K562 (cell line): ENCODE measurements around the gene PAFAH1B1. TPM values are rescaled to one million over a fixed set of nuclear protein-coding genes. Genes with fewer than 3 reads are reported as not detected.

Experiments used
- ARID2 ChIP-seq: fragments of 450-650 bp; IDR thresholded peaks from 2 replicates; pipeline ENCODE4 v1.6.1; 2017; ENCODE audit warnings: antibody characterized with exemption, mild to moderate bottlenecking
- ARNT ChIP-seq, 2 experiments: fragments of 450-650 bp; IDR thresholded peaks; 2 replicates each; pipeline ENCODE4 v1.6.1; 2016; ENCODE audit warnings: mild to moderate bottlenecking in 1 of 2
- BRF2 ChIP-seq: IDR thresholded peaks from 3 replicates; pipeline ENCODE4 v1.6.1; 2011; ENCODE audit warnings: borderline replicate concordance, mild to moderate bottlenecking; ENCODE audit not compliant: insufficient read length, insufficient read depth
- CBFB ChIP-seq: sonication (generic); formaldehyde crosslinking; IDR thresholded peaks from 2 replicates; pipeline ENCODE4 v1.4.0; 2020; ENCODE audit warnings: mild to moderate bottlenecking, missing genetic modification reagents
- COPS2 ChIP-seq: fragments of 450-650 bp; conservative IDR thresholded peaks from 2 replicates; pipeline ENCODE4 v1.6.1; 2016; ENCODE audit warnings: mild to moderate bottlenecking, moderate library complexity
- CREB3L1 ChIP-seq: fragments of 450-650 bp; IDR thresholded peaks from 2 replicates; pipeline ENCODE4 v1.6.1; 2014; ENCODE audit warnings: low read depth, mild to moderate bottlenecking, moderate library complexity, borderline replicate concordance
- E2F1 ChIP-seq: sonication (generic); formaldehyde crosslinking; IDR thresholded peaks from 2 replicates; pipeline ENCODE4 v1.8.1; 2023; ENCODE audit warnings: mild to moderate bottlenecking, missing genetic modification reagents, moderate library complexity
- EP300 ChIP-seq: IDR thresholded peaks from 2 replicates; pipeline ENCODE4 v1.6.1; 2012; ENCODE audit warnings: low read length, improper control_type of control experiment
- EWSR1 ChIP-seq: fragments of 450-650 bp; IDR thresholded peaks from 2 replicates; pipeline ENCODE4 v1.6.1; 2018; ENCODE audit warnings: borderline replicate concordance, mild to moderate bottlenecking, low read depth, moderate library complexity; ENCODE audit not compliant: partially characterized antibody
- HNRNPLL ChIP-seq: fragments of 200-400 bp; formaldehyde crosslinking; IDR thresholded peaks from 2 replicates; pipeline ENCODE4 v1.6.1; 2017; ENCODE audit warnings: low read length, low read depth, mild to moderate bottlenecking; ENCODE audit not compliant: poor library complexity, severe bottlenecking
- KLF1 ChIP-seq: fragments of 450-650 bp; IDR thresholded peaks from 2 replicates; pipeline ENCODE4 v1.6.1; 2016; ENCODE audit warnings: missing genetic modification characterization, missing compliant biosample characterization
- KLF6 ChIP-seq: fragments of 250-450 bp; sonication (Bioruptor Pico); IDR thresholded peaks from 2 replicates; pipeline ENCODE4 v1.4.0; 2020; ENCODE audit warnings: mild to moderate bottlenecking, moderate library complexity, borderline replicate concordance
- MBD2 ChIP-seq: sonication (generic); IDR thresholded peaks from 2 replicates; pipeline ENCODE4 v1.6.1; 2016; ENCODE audit warnings: low read depth, borderline replicate concordance
- MECOM ChIP-seq: fragments of 250-450 bp; sonication (Bioruptor Pico); IDR thresholded peaks from 2 replicates; pipeline ENCODE4 v1.8.0; 2022; ENCODE audit warnings: inconsistent platforms
- NCOA2 ChIP-seq, 2 experiments: fragments of 450-650 bp; IDR thresholded peaks; 2 replicates each; pipeline ENCODE4 v1.6.1; 2018; ENCODE audit warnings: mild to moderate bottlenecking in 2 of 2, moderate library complexity in 1 of 2; ENCODE audit not compliant: partially characterized antibody in 2 of 2
- NCOA6 ChIP-seq: fragments of 450-650 bp; IDR thresholded peaks from 2 replicates; pipeline ENCODE4 v1.6.1; 2017; ENCODE audit warnings: mild to moderate bottlenecking
- PHB ChIP-seq: fragments of 250-450 bp; sonication (Bioruptor Pico); IDR thresholded peaks from 2 replicates; pipeline ENCODE4 v1.5.0; 2021
- PML ChIP-seq: IDR thresholded peaks from 2 replicates; pipeline ENCODE4 v1.6.1; 2012; ENCODE audit warnings: low read length, inconsistent platforms
- RBFOX2 ChIP-seq: fragments of 200-400 bp; formaldehyde crosslinking; IDR thresholded peaks from 2 replicates; pipeline ENCODE4 v1.6.1; 2017; ENCODE audit warnings: low read depth, mild to moderate bottlenecking, low read length, moderate library complexity
- RBM14 ChIP-seq: fragments of 200-400 bp; formaldehyde crosslinking; IDR thresholded peaks from 2 replicates; pipeline ENCODE4 v1.6.1; 2018; ENCODE audit warnings: low read depth, mild to moderate bottlenecking, low read length, moderate library complexity, borderline replicate concordance; ENCODE audit not compliant: insufficient read depth
- RFX1 ChIP-seq: fragments of 450-650 bp; IDR thresholded peaks from 2 replicates; pipeline ENCODE4 v1.6.1; 2016; ENCODE audit warnings: mild to moderate bottlenecking, moderate library complexity
- WHSC1 ChIP-seq: IDR thresholded peaks from one replicate; pipeline ENCODE4 v1.6.1; 2012; ENCODE audit warnings: low read length, control low read depth, inconsistent platforms
- ZBTB2 ChIP-seq: fragments of 450-650 bp; IDR thresholded peaks from 2 replicates; pipeline ENCODE4 v1.6.1; 2016; ENCODE audit warnings: antibody characterized with exemption
- ZNF253 ChIP-seq: fragments of 250-450 bp; sonication (Bioruptor Pico); conservative IDR thresholded peaks from 2 replicates; pipeline ENCODE4 v1.6.1; 2021; ENCODE audit warnings: mild to moderate bottlenecking
- ZNF311 ChIP-seq: fragments of 250-450 bp; sonication (Bioruptor Pico); IDR thresholded peaks from 2 replicates; pipeline ENCODE4 v1.4.0; 2020; ENCODE audit warnings: mild to moderate bottlenecking, moderate library complexity
- polyA plus RNA-seq, 8 experiments: library from polyadenylated mRNA; depleted of rRNA in 4 of 8; stranded (reverse) in 5 of 8; unstranded in 3 of 8; fragments of >200 nt; fragmentation: Nextera tagmentation in 2 of 8; fragmentation: Illumina TruSeq in 1 of 8; extraction: Ambion mirVana in 2 of 8; extraction: Trizol in 1 of 8; gene quantifications; 2 replicates each; pipeline versions ENCODE4 v1.2.1 to v1.2.3, GENCODE V29; 2011 to 2014; ENCODE audit warnings: inconsistent platforms in 1 of 8, missing spikeins in 1 of 8
- total RNA-seq, 7 experiments: library from RNA; depleted of rRNA in 6 of 7; stranded (reverse); fragments of >200 nt in 6 of 7; fragmentation: Illumina TruSeq in 2 of 7; extraction: Trizol in 2 of 7; gene quantifications; 2 replicates each; pipeline versions ENCODE4 v1.2.1 to v1.2.3, GENCODE V29; 2011 to 2021; ENCODE audit warnings: low replicate concordance in 1 of 7

Gene PAFAH1B1
- total and polyA plus RNA-seq, 9 of the 15 experiments (the other 6 are each of a cell fraction or from before 2014, with no cell fraction given) = 23.3 to 66.4 (median 40.2) TPM

GRCh38 chr17:2592971-2593820 is at the start of gene PAFAH1B1 (continued):
- no peak for TF ChIP-seq WHSC1
- no peak for TF ChIP-seq ZNF311 (CRISPR knock-in tag)
- no peak for TF ChIP-seq KLF6 (CRISPR knock-in tag)
- no peak for TF ChIP-seq CBFB (CRISPR knock-in tag)
- TF ChIP-seq EWSR1 = no peak
- TF ChIP-seq BRF2 = no peak
- no peak for TF ChIP-seq RFX1
- TF ChIP-seq MBD2 = no peak
- no peak for TF ChIP-seq MECOM (CRISPR knock-in tag)
- TF ChIP-seq NCOA2 (IDR thresholded peaks at IDR 0.05; ENCODE audit: partially characterized antibody in 2 of 2) = no peak
- no peak for TF ChIP-seq KLF1 (tag)
- TF ChIP-seq PHB = no peak
- TF ChIP-seq E2F1 (CRISPR knock-in tag) = no peak
- TF ChIP-seq RBFOX2 = peak; percentile 78
- no peak for TF ChIP-seq RBM14
- TF ChIP-seq NCOA6 = no peak
- TF ChIP-seq HNRNPLL = no peak
- TF ChIP-seq ARNT (IDR thresholded peaks at IDR 0.05) = no peak
- peak; percentile 11; the same call in 1 of the 2 replicates for TF ChIP-seq PML
- no peak for TF ChIP-seq COPS2
- TF ChIP-seq ARID2 = no peak
- TF ChIP-seq ZBTB2 = no peak
- no peak for TF ChIP-seq EP300
- TF ChIP-seq CREB3L1 = peak; percentile 36; the same call in 1 of the 2 replicates
- no peak for TF ChIP-seq ZNF253 (CRISPR knock-in tag)
